ENCODE measurements around the gene VPS36.

VPS36 gene

DNA sequence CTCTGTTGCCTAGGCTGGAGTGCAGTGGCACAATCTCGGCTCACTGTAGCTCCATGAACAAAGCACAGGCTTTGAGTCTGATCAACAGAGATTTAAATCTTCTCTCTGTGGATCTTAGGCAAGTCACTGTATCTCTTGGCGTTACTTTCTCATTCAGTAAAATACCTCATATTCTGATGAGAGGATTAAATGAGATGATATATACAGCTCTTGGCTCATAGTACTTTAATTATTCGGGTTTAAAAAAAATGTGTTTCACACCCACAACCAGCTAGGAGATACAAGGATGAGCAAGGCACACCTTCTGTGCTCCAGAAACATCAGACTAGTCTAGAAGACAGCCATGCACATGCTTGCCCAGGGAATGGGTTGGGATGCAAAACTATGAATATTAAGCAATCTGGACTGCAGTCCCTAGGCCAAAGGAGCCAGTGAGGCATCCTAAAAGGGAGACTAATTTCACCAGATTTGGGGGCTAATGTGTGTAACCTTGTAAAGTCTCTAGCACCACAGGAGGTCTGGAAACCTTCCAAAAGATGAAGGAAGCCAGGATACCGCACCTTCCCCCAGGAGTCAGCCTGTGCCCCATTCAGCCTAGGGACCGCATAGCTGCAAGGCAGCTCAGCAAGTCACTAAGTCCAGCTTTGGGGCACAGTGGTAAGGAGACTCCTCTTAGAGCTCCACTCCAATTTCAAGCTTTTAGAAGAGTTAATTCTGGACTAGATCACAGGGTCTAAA, 2.5 kb downstream of the VPS36 start:
- no peak for ATAC-seq
- TF ChIP-seq ZNF70 (CRISPR knock-in tag; IDR thresholded peaks at IDR 0.05) (no peak), ESRRG (CRISPR knock-in tag; IDR thresholded peaks at IDR 0.05) (no peak), ZFP3 (CRISPR knock-in tag; IDR thresholded peaks at IDR 0.05) (no peak), ZFP30 (CRISPR knock-in tag; IDR thresholded peaks at IDR 0.05) (no peak), ZNF8 (CRISPR knock-in tag; IDR thresholded peaks at IDR 0.05) (no peak), TCF4 (CRISPR knock-in tag; IDR thresholded peaks at IDR 0.05; ENCODE audit: borderline replicate concordance) (no peak), TOX (CRISPR knock-in tag; IDR thresholded peaks at IDR 0.05; ENCODE audit: borderline replicate concordance) (no peak), ARNTL (CRISPR knock-in tag; IDR thresholded peaks at IDR 0.05; ENCODE audit: borderline replicate concordance, low read depth) (no peak), RARB (CRISPR knock-in tag; IDR thresholded peaks at IDR 0.05) (no peak), GLIS3 (CRISPR knock-in tag; IDR thresholded peaks at IDR 0.05) (no peak)
- TF ChIP-seq, protein P1, sequence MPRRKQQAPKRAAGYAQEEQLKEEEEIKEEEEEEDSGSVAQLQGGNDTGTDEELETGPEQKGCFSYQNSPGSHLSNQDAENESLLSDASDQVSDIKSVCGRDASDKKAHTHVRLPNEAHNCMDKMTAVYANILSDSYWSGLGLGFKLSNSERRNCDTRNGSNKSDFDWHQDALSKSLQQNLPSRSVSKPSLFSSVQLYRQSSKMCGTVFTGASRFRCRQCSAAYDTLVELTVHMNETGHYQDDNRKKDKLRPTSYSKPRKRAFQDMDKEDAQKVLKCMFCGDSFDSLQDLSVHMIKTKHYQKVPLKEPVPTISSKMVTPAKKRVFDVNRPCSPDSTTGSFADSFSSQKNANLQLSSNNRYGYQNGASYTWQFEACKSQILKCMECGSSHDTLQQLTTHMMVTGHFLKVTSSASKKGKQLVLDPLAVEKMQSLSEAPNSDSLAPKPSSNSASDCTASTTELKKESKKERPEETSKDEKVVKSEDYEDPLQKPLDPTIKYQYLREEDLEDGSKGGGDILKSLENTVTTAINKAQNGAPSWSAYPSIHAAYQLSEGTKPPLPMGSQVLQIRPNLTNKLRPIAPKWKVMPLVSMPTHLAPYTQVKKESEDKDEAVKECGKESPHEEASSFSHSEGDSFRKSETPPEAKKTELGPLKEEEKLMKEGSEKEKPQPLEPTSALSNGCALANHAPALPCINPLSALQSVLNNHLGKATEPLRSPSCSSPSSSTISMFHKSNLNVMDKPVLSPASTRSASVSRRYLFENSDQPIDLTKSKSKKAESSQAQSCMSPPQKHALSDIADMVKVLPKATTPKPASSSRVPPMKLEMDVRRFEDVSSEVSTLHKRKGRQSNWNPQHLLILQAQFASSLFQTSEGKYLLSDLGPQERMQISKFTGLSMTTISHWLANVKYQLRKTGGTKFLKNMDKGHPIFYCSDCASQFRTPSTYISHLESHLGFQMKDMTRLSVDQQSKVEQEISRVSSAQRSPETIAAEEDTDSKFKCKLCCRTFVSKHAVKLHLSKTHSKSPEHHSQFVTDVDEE (CRISPR knock-in tag; IDR thresholded peaks at IDR 0.05), result no peak
- TF ChIP-seq, protein P2, sequence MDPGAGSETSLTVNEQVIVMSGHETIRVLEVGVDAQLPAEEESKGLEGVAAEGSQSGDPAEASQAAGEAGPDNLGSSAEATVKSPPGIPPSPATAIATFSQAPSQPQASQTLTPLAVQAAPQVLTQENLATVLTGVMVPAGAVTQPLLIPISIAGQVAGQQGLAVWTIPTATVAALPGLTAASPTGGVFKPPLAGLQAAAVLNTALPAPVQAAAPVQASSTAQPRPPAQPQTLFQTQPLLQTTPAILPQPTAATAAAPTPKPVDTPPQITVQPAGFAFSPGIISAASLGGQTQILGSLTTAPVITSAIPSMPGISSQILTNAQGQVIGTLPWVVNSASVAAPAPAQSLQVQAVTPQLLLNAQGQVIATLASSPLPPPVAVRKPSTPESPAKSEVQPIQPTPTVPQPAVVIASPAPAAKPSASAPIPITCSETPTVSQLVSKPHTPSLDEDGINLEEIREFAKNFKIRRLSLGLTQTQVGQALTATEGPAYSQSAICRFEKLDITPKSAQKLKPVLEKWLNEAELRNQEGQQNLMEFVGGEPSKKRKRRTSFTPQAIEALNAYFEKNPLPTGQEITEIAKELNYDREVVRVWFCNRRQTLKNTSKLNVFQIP (CRISPR knock-in tag; IDR thresholded peaks at IDR 0.05; ENCODE audit: borderline replicate concordance, low read depth), result no peak

DNA sequence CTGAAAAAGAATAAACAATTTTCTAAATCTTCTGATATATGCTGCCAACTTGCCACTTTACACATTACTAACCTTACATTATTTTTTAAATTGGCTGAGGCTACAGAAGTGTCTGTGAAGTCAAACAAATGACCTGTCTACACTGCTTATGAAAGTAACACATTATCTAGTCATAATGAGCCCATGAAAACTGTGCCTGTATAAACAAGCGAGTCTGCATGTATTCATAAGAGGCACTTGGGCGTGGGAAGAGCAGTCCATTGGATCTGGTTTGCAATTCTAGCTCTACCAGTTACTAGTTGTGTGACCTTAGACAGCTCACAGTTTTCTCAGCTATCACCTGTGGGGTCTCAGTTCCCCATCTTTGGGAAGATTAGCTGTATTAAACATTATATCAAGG, 3.1 kb downstream of the VPS36 start:
- TF ChIP-seq, protein P3, sequence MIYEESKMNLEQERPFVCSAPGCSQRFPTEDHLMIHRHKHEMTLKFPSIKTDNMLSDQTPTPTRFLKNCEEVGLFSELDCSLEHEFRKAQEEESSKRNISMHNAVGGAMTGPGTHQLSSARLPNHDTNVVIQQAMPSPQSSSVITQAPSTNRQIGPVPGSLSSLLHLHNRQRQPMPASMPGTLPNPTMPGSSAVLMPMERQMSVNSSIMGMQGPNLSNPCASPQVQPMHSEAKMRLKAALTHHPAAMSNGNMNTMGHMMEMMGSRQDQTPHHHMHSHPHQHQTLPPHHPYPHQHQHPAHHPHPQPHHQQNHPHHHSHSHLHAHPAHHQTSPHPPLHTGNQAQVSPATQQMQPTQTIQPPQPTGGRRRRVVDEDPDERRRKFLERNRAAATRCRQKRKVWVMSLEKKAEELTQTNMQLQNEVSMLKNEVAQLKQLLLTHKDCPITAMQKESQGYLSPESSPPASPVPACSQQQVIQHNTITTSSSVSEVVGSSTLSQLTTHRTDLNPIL (CRISPR knock-in tag; IDR thresholded peaks at IDR 0.05; ENCODE audit: low read depth), result no peak
- no peak for TF ChIP-seq ZFP30 (CRISPR knock-in tag; IDR thresholded peaks at IDR 0.05)
- TF ChIP-seq, protein P2 (CRISPR knock-in tag; IDR thresholded peaks at IDR 0.05; ENCODE audit: borderline replicate concordance, low read depth), result no peak
- TF ChIP-seq ESRRG (CRISPR knock-in tag; IDR thresholded peaks at IDR 0.05), result no peak
- no peak for TF ChIP-seq GLIS3 (CRISPR knock-in tag; IDR thresholded peaks at IDR 0.05)
- TF ChIP-seq ISL1 (CRISPR knock-in tag; IDR thresholded peaks at IDR 0.05), result no peak
- no peak for TF ChIP-seq ZFP3 (CRISPR knock-in tag; IDR thresholded peaks at IDR 0.05)
- no peak for TF ChIP-seq ZNF565 (CRISPR knock-in tag; conservative IDR thresholded peaks at IDR 0.05; ENCODE audit: low read depth)
- TF ChIP-seq, protein P4, sequence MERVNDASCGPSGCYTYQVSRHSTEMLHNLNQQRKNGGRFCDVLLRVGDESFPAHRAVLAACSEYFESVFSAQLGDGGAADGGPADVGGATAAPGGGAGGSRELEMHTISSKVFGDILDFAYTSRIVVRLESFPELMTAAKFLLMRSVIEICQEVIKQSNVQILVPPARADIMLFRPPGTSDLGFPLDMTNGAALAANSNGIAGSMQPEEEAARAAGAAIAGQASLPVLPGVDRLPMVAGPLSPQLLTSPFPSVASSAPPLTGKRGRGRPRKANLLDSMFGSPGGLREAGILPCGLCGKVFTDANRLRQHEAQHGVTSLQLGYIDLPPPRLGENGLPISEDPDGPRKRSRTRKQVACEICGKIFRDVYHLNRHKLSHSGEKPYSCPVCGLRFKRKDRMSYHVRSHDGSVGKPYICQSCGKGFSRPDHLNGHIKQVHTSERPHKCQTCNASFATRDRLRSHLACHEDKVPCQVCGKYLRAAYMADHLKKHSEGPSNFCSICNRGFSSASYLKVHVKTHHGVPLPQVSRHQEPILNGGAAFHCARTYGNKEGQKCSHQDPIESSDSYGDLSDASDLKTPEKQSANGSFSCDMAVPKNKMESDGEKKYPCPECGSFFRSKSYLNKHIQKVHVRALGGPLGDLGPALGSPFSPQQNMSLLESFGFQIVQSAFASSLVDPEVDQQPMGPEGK (CRISPR knock-in tag; IDR thresholded peaks at IDR 0.05; ENCODE audit: borderline replicate concordance), result no peak
- no peak for TF ChIP-seq ARNTL (CRISPR knock-in tag; IDR thresholded peaks at IDR 0.05; ENCODE audit: borderline replicate concordance, low read depth)
- no peak for ATAC-seq

DNA sequence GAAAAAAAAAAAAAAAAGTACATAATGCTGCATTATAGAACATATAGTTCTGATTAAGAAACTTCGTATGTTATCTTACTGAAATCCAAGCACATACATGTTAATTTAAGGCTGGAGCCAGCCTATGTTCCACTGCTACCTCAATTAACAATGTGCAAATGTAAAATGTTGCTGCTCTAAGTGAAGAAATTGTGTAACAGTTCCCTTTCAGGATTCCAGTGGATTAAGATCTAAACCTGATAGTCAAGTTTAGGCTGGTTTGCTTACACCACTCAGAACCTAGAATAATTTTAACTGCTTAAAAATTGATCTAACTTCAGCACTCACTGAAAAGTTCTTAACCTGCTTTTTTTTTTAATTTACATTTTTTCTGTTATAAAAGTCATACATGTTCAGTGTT, 4.2 kb downstream of the VPS36 start:
- TF ChIP-seq, protein P1 (CRISPR knock-in tag; IDR thresholded peaks at IDR 0.05), result no peak
- TF ChIP-seq GLIS3 (CRISPR knock-in tag; IDR thresholded peaks at IDR 0.05) (no peak), SNAI2 (CRISPR knock-in tag; IDR thresholded peaks at IDR 0.05) (no peak)
- TF ChIP-seq, protein P2 (CRISPR knock-in tag; IDR thresholded peaks at IDR 0.05; ENCODE audit: borderline replicate concordance, low read depth), result no peak
- ATAC-seq, result no peak

All from SK-N-SH treated with all-trans-retinoic acid at 6 μM for 48 hours (cell line).